Measurements from ENCODE around the gene SIPA1L3.

The SIPA1L3 gene

GRCh38 chr19:37936166-37936565 is 29.2 kb downstream of the SIPA1L3 start:
- no peaks in the 10 kb centered on the region for H3K79me2 ChIP-seq (ENCODE audit: insufficient read depth, low read depth)
- H3K27ac ChIP-seq, result no peak overlapping the region
- H3K36me3 ChIP-seq (ENCODE audit: insufficient read depth), result no peaks in the 10 kb centered on the region
- peaks cover 4% of the 10 kb centered on the region for H3K4me1 ChIP-seq (ENCODE audit: low read depth, poor library complexity, severe bottlenecking)
- no peak overlapping the region for H3K9ac ChIP-seq
- H3K27me3 ChIP-seq (ENCODE audit: insufficient read depth, low read depth), result no peaks in the 10 kb centered on the region
- no peak overlapping the region for H3K4me3 ChIP-seq (IDR thresholded peaks at IDR 0.05; ENCODE audit: insufficient read depth, low read depth, low read length)
- TF ChIP-seq CTCF (conservative IDR thresholded peaks at IDR 0.05; ENCODE audit: low read depth, low read length), result no peak
- H2AFZ ChIP-seq (ENCODE audit: low read depth), result no peak overlapping the region
- H3K4me2 ChIP-seq, result no peak overlapping the region
- no peaks in the 10 kb centered on the region for H4K20me1 ChIP-seq (ENCODE audit: insufficient read depth)

GRCh38 chr19:37936886-37937285 is 29.9 kb downstream of the SIPA1L3 start:
- peaks cover 4% of the 10 kb centered on the region for H3K4me1 ChIP-seq (ENCODE audit: low read depth, poor library complexity, severe bottlenecking)
- H3K36me3 ChIP-seq (ENCODE audit: insufficient read depth), result no peaks in the 10 kb centered on the region
- no peak overlapping the region for H2AFZ ChIP-seq (ENCODE audit: low read depth)
- no peaks in the 10 kb centered on the region for H4K20me1 ChIP-seq (ENCODE audit: insufficient read depth)
- no peak overlapping the region for H3K4me3 ChIP-seq (IDR thresholded peaks at IDR 0.05; ENCODE audit: insufficient read depth, low read depth, low read length)
- no peaks in the 10 kb centered on the region for H3K79me2 ChIP-seq (ENCODE audit: insufficient read depth, low read depth)
- H3K9ac ChIP-seq, result no peak overlapping the region
- H3K4me2 ChIP-seq, result no peak overlapping the region
- TF ChIP-seq CTCF (conservative IDR thresholded peaks at IDR 0.05; ENCODE audit: low read depth, low read length), result no peak
- no peak overlapping the region for H3K27ac ChIP-seq
- H3K27me3 ChIP-seq (ENCODE audit: insufficient read depth, low read depth), result no peaks in the 10 kb centered on the region

- Histone ChIP-seq H3K4me3 (IDR thresholded peaks at IDR 0.05; ENCODE audit: insufficient read depth, low read depth, low read length) (no peak overlapping the region), H3K9ac (no peak overlapping the region), H3K27me3 (ENCODE audit: insufficient read depth, low read depth) (no peaks in the 10 kb centered on the region), H3K36me3 (ENCODE audit: insufficient read depth) (no peaks in the 10 kb centered on the region), H4K20me1 (ENCODE audit: insufficient read depth) (no peaks in the 10 kb centered on the region), H3K27ac (no peak overlapping the region), H3K79me2 (ENCODE audit: insufficient read depth, low read depth) (no peaks in the 10 kb centered on the region), H3K4me2 (no peak overlapping the region), H2AFZ (ENCODE audit: low read depth) (no peak overlapping the region), H3K4me1 (ENCODE audit: low read depth, poor library complexity, severe bottlenecking) (peaks cover 4% of the 10 kb centered on the region)
- no peak for TF ChIP-seq CTCF (conservative IDR thresholded peaks at IDR 0.05; ENCODE audit: low read depth, low read length)
Observed at GRCh38 chr19:37938353-37938752, 31.3 kb downstream of the SIPA1L3 start.

- H3K4me2 ChIP-seq, result no peak overlapping the region
- H3K4me1 ChIP-seq (ENCODE audit: low read depth, poor library complexity, severe bottlenecking), result peaks cover 4% of the 10 kb centered on the region
- no peak overlapping the region for H3K27ac ChIP-seq
- no peak overlapping the region for H3K4me3 ChIP-seq (IDR thresholded peaks at IDR 0.05; ENCODE audit: insufficient read depth, low read depth, low read length)
- no peaks in the 10 kb centered on the region for H4K20me1 ChIP-seq (ENCODE audit: insufficient read depth)
- H3K9ac ChIP-seq, result no peak overlapping the region
- no peaks in the 10 kb centered on the region for H3K27me3 ChIP-seq (ENCODE audit: insufficient read depth, low read depth)
- H2AFZ ChIP-seq (ENCODE audit: low read depth), result no peak overlapping the region
- no peak for TF ChIP-seq CTCF (conservative IDR thresholded peaks at IDR 0.05; ENCODE audit: low read depth, low read length)
- no peaks in the 10 kb centered on the region for H3K36me3 ChIP-seq (ENCODE audit: insufficient read depth)
- H3K79me2 ChIP-seq (ENCODE audit: insufficient read depth, low read depth), result no peaks in the 10 kb centered on the region
Observed at GRCh38 chr19:37941782-37942515, 34.9 kb downstream of the SIPA1L3 start.

Measured in KMS-11 (cell line).